HuH-7.5 (cell line): ENCODE results near the gene FHL1.
"Not testable (repeated sequence)": the region's sequence is repeated elsewhere in the genome, so short reads cannot be mapped to it uniquely, and the experiment has no call there.

ENCODE experiments used
- DNase-seq: peaks from one replicate; pipeline ENCODE4 v3.0.0; 2011; ENCODE audit warnings: low spot score

The FHL1 gene

GRCh38 chrX:136146614-136147314, 569 bp upstream of the FHL1 start:
- DNase-seq = no peak

- DNase-seq = no peak
Measured at GRCh38 chrX:136147976-136148375, 643 bp downstream of the FHL1 start.

GRCh38 chrX:136148391-136148790, 1.1 kb downstream of the FHL1 start:
- DNase-seq = no peak

- no peak for DNase-seq
Measured at GRCh38 chrX:136154998-136155397, 7.7 kb downstream of the FHL1 start.

DNA sequence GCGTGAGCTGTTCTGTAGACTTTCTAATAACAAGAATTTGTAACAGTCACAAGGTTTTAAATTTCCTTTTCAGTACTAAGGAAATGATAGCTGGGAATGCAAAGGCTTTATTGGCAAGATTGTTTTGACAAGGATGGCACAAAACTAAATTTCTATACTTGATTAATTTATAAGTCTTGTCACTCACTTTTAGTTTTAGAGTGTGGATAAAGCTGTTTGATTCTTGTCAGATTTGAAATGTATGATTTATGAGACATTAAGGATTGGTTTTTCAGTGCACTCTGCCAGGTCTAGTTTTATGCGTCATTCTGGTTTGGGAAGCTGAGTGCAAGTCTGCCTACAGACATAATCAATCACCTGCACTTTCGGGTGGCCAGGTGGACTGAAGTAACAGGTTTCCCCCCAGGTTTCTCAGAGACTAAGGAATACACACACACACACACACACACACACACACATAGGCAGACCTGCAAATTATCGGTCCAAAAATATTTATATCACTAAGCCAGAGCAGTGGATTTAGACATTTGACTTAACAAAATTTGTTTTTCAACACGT, 9.3 kb downstream of the FHL1 start:
- DNase-seq = no peak

DNA sequence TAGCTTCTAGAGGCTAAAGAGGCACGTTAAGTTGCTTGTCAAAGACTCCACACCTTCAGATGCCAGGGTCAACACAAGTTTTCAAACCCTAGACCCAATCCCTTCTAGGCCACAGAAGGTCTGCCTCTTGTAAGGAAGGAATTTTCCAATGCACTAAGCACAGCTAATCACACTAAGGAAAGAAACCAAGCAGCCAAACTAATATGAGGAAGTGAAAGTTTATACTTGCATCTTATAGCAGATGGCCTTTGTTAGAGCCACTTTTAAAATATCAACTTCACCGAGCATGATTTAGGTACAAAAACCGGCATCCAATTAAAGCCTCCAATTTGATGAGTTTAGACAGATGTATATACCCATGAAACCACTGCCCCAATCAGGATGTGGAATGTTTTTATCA, 9.9 kb downstream of the FHL1 start:
- no peak for DNase-seq

GRCh38 chrX:136158685-136159084, 11.4 kb downstream of the FHL1 start:
- DNase-seq = no peak

GRCh38 chrX:136159611-136160025, 12.3 kb downstream of the FHL1 start:
- no peak for DNase-seq

- no peak for DNase-seq
Measured at GRCh38 chrX:136162827-136163570, 15.7 kb downstream of the FHL1 start.

DNA sequence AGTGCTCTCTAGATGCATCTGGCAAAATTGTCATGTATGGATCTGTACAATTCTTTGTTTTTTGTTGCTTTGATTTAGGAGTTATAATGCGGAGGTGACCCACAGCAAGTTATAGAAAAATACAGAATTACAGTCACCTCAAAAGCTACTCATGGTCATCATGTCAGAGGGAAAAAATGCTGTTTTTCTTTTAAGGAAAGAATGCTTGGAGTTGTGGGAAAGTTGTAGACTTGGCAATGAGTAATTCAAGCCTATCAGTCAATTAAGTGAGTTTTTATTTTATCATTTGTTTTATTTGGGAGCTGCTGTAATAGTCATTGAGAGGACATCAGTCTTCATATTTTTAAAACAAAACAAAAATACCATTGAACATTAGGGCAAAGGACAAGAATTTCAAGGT, 16.4 kb downstream of the FHL1 start:
- DNase-seq = no peak

DNA sequence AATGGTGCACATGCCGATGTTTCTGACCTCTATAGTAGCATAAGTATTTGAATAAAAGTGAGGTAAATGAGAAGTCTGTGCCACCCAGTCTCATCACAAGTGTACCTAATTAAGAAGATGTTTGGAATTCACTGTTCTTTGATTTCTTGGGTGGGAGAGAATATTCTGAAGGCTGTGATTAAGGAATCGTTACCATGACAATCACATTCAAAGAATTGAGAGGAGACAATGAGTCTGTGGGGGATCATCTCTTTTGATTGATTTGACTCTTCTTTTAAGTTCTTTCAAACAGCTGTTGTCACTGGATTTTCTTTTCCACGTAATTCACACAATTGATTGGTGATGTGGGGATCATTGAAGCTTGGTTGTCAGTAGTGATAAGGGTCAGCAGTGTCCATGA, 18.1 kb downstream of the FHL1 start:
- DNase-seq = no peak

DNA sequence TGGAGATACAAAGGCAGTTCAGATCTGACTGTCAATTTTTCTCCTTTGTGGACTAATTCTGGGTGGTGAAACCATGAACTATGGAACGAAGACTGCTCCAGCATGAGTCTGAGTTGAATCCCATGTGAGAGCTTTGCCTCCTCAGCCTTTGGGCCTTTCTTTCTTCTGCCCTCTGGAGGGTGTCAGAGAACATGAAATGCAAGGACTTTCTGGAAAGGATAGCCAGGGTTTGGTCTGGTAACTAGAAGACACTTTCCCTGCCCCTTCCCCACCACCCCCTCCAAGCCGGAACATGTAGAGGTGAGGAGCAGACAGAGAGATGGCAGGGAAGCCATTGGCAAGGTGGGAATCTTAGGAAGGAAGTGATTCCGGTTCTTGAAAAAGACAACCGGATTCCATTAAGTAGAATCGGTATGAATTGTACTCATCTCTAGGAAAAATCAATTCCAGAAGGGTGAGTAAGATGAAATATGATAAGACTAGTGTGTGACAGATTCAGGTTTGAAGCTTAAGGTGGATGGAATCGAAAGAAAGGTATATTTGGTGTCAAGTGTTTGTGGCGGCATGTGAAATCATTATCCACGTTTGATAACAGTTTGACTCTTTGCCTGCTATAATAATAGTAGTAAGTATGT, 19.0 kb downstream of the FHL1 start:
- no peak for DNase-seq

- DNase-seq = not testable (repeated sequence)
Measured at GRCh38 chrX:136167989-136168388, 20.7 kb downstream of the FHL1 start.

DNA sequence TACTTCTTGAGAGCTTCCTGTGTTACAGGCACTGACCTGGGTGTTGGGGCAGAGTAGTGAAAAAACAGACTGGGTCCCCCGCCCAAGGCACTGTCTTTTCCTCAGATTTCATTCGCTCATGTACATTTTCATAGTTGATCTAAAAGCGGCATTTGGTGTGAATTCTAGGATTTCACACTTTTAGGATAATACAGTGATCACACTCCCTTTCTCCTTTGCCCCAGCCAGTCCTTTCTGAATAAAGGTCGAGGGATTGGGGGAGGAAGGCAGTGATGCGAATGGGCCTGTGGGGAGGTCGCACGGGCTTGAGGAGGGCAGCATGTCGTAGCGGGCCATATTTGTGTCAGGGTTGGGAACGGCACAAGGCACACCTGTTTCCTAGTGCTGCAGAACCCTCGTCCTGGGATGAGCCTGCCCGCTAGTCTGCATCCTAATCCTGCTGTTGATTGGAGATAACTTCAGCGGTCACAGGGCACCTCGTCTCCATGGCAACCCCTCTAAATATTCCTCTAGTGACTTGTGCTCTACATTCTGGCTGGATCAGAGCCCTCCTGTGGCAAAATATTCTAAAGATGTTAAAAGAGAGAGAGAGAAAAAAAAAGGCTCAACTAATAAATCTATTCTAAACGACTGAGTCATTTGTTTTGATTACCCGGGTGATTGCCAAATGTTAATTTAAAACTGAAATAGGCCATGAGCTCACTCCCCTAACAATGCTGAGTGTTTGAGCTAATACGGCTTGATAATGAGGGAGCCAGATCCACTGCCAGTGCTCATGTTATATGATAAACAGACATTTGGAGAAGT, 21.8 kb downstream of the FHL1 start:
- no peak for DNase-seq

- no peak for DNase-seq
Measured at GRCh38 chrX:136170139-136170800, 22.9 kb downstream of the FHL1 start.

DNA sequence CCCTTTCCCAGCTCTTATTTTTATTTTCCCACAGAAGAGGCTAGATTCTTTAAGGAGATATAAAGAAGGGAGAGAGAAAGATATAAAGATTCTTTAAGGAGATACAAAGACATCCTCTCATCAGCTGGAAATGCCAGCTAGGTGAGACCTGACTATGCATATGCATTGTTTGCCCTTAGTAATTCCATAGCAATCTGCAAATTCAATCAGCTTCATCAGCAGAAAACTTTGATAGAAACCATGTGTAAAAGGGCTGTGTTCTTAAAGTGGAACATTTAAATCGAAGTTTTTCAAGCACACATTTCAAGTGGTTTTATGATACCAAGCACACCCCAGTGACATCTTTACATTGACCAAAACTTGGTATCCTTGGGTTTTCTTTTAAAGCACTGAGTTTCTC, 24.1 kb downstream of the FHL1 start:
- no peak for DNase-seq

DNA sequence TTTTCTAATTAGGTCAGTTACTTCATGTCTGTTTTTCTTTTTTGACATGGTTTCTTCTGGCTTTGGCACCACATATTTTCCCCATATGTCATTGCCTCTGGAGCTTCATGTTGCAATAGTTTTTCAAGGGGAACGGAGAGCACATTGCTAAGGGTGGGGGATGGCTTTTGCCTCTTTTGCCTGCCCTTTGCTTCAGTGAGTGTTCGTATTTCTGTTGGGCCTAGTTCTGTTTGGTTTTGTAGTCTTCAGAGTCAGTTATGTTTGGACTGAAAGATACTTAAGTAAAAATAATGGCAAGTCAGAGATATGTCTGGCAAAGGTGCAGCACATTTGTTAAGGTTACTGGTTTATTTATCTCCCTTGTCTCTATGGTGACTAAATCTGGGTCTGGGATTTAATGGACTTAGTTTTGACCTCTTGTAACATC, 29.1 kb downstream of the FHL1 start:
- DNase-seq = no peak

GRCh38 chrX:136179133-136179532, 31.8 kb downstream of the FHL1 start:
- no peak for DNase-seq

- DNase-seq = no peak
Measured at GRCh38 chrX:136182414-136182813, 35.1 kb downstream of the FHL1 start.

GRCh38 chrX:136183172-136183571, 35.8 kb downstream of the FHL1 start:
- DNase-seq = no peak

DNA sequence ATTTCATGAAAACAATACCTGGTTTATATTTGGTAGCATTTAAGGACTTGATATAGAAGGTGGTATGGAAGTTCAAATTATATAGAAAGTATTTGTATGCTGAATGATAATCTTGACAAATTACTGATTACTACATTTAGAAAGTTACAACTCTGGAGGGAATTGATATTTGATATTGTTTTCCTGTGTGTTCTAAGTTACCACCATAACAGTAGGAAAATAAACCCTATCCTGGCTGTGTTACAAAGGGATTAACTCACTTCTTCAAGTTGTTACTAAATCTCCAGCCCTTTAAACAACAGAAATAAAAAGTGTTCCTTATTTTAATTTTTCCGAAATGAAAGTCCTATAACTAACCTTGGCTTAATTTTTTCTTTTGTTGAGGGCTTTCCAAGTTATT, 36.6 kb downstream of the FHL1 start:
- no peak for DNase-seq
